MM.1S (cell line): Measurements from ENCODE around the gene UNKL.

Source experiments
- EZH2 ChIP-seq: fragments of 300-600 bp; sonication (generic); optimal IDR thresholded peaks from 2 replicates; pipeline ENCODE3; 2017; ENCODE audit warnings: low read depth, mild to moderate bottlenecking, antibody characterized with exemption, low read length, mixed read lengths
- EZH2phosphoT487 ChIP-seq: fragments of 300-600 bp; sonication (generic); IDR thresholded peaks from 2 replicates; pipeline ENCODE4 v1.6.1; 2018; ENCODE audit warnings: antibody characterized with exemption, low read length
- TF ChIP-seq, protein P1 (sequence below): fragments of 300-600 bp; sonication (generic); IDR thresholded peaks from 2 replicates; pipeline ENCODE4 v1.5.1; 2016; ENCODE audit warnings: antibody characterized with exemption, low read length, mixed read lengths

DNA sequence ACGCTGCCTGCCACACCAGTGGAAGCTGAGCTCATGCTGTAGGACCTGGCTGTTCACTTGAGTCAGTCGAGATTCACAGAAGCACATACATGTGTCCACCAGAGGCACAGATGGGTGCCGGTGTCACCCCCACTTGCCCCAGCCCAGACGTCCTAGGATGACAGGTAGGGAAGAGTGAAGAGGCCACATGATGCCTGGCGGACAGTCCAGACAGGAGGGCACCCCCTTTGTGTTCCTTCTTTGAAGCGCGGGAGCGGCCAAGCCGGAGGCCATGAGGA, 96.3 kb downstream of the UNKL start:
- TF ChIP-seq, protein P1, sequence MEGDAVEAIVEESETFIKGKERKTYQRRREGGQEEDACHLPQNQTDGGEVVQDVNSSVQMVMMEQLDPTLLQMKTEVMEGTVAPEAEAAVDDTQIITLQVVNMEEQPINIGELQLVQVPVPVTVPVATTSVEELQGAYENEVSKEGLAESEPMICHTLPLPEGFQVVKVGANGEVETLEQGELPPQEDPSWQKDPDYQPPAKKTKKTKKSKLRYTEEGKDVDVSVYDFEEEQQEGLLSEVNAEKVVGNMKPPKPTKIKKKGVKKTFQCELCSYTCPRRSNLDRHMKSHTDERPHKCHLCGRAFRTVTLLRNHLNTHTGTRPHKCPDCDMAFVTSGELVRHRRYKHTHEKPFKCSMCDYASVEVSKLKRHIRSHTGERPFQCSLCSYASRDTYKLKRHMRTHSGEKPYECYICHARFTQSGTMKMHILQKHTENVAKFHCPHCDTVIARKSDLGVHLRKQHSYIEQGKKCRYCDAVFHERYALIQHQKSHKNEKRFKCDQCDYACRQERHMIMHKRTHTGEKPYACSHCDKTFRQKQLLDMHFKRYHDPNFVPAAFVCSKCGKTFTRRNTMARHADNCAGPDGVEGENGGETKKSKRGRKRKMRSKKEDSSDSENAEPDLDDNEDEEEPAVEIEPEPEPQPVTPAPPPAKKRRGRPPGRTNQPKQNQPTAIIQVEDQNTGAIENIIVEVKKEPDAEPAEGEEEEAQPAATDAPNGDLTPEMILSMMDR = no peak
- TF ChIP-seq EZH2 = no peak
- no peak for TF ChIP-seq EZH2phosphoT487
